ENCODE results near the gene MAP2K6. TPM values are rescaled to one million over a fixed set of nuclear protein-coding genes. Genes with fewer than 3 reads are reported as not detected.

The MAP2K6 gene
- total RNA-seq, 1 experiment from 2014 or later = 9.6 TPM

GRCh38 chr17:69410671-69411070 lies 3.8 kb upstream of the MAP2K6 start:
- Histone ChIP-seq H3K27me3 (replicated peaks; ENCODE audit: control insufficient read depth, insufficient read depth, low read length) (no peaks in the 10 kb centered on the region), H3K36me3 (ENCODE audit: control insufficient read depth, insufficient read depth, low read length) (no peaks in the 10 kb centered on the region), H3K9me3 (no peaks in the 10 kb centered on the region), H3K4me3 (ENCODE audit: low read depth, low read length) (no peak overlapping the region), H3K4me1 (peaks cover 5% of the 10 kb centered on the region; the same call in 1 of the 2 replicates)
- no peak for TF ChIP-seq CTCF (IDR thresholded peaks at IDR 0.05; ENCODE audit: insufficient read depth in 1 of 2, low read depth in 1 of 2, low read length in 1 of 2, severe bottlenecking in 1 of 2, unreplicated experiment in 1 of 2)
- Mint-ChIP-seq H3K27me3 (ENCODE audit: insufficient read depth, unreplicated experiment) (no peaks in the 10 kb centered on the region), H3K4me3 (ENCODE audit: unreplicated experiment) (no peak overlapping the region), H3K27ac (ENCODE audit: unreplicated experiment) (no peak overlapping the region), H3K9me3 (ENCODE audit: unreplicated experiment) (no peaks in the 10 kb centered on the region), H3K4me1 (ENCODE audit: low read depth, unreplicated experiment) (peaks cover 15% of the 10 kb centered on the region), H3K36me3 (ENCODE audit: insufficient read depth, unreplicated experiment) (no peaks in the 10 kb centered on the region)
- ChIA-PET POLR2A (no interaction called here), CTCF (no interaction called here)
- no TSS peak for BruUV-seq (replicated peaks)
- no peak for DNase-seq
- intact Hi-C loops (cut with micrococcal nuclease; ENCODE audit: unreplicated experiment) = no loop called here

- Mint-ChIP-seq H3K27ac (ENCODE audit: unreplicated experiment) (no peak overlapping the region), H3K4me1 (ENCODE audit: low read depth, unreplicated experiment) (peaks cover 15% of the 10 kb centered on the region)
- POLR2A ChIA-PET = no interaction called here
Observed at GRCh38 chr17:69411766-69412165, 2.7 kb upstream of the MAP2K6 start.

GRCh38 chr17:69412251-69412671 lies 2.2 kb upstream of the MAP2K6 start:
- intact Hi-C loops (cut with micrococcal nuclease; ENCODE audit: unreplicated experiment) = no loop called here
- POLR2A ChIA-PET = no interaction called here
- H3K27me3 Mint-ChIP-seq (ENCODE audit: insufficient read depth, unreplicated experiment) = no peaks in the 10 kb centered on the region
- CTCF ChIA-PET = interaction anchor here (1.1 kb wide), 1 partner anchor 94 kb away, joined by 3 read pairs; no protein-coding TSS in a partner anchor
- BruUV-seq (replicated peaks) = no TSS peak
- H3K9me3 ChIP-seq = no peaks in the 10 kb centered on the region
- no peak for DNase-seq
- no peaks in the 10 kb centered on the region for H3K9me3 Mint-ChIP-seq (ENCODE audit: unreplicated experiment)
- H3K36me3 ChIP-seq (ENCODE audit: control insufficient read depth, insufficient read depth, low read length) = no peaks in the 10 kb centered on the region
- peaks cover 16% of the 10 kb centered on the region for H3K4me1 Mint-ChIP-seq (ENCODE audit: low read depth, unreplicated experiment)
- no peaks in the 10 kb centered on the region for H3K27me3 ChIP-seq (replicated peaks; ENCODE audit: control insufficient read depth, insufficient read depth, low read length)
- no peak overlapping the region for H3K4me3 ChIP-seq (ENCODE audit: low read depth, low read length)
- H3K36me3 Mint-ChIP-seq (ENCODE audit: insufficient read depth, unreplicated experiment) = no peaks in the 10 kb centered on the region
- no peak for TF ChIP-seq CTCF (IDR thresholded peaks at IDR 0.05; ENCODE audit: insufficient read depth in 1 of 2, low read depth in 1 of 2, low read length in 1 of 2, severe bottlenecking in 1 of 2, unreplicated experiment in 1 of 2)
- H3K4me1 ChIP-seq = peaks cover 2% of the 10 kb centered on the region; the same call in 1 of the 2 replicates
- no peak overlapping the region for H3K27ac Mint-ChIP-seq (ENCODE audit: unreplicated experiment)
- no peak overlapping the region for H3K4me3 Mint-ChIP-seq (ENCODE audit: unreplicated experiment)

More at GRCh38 chr17:69411766-69412165, 2.7 kb upstream of the MAP2K6 start:
- intact Hi-C loops (cut with micrococcal nuclease; ENCODE audit: unreplicated experiment) = no loop called here
- Histone ChIP-seq H3K4me3 (ENCODE audit: low read depth, low read length) (no peak overlapping the region), H3K27me3 (replicated peaks; ENCODE audit: control insufficient read depth, insufficient read depth, low read length) (no peaks in the 10 kb centered on the region), H3K36me3 (ENCODE audit: control insufficient read depth, insufficient read depth, low read length) (no peaks in the 10 kb centered on the region), H3K9me3 (no peaks in the 10 kb centered on the region), H3K4me1 (peaks cover 5% of the 10 kb centered on the region; the same call in 1 of the 2 replicates)
- Mint-ChIP-seq H3K4me3 (ENCODE audit: unreplicated experiment) (no peak overlapping the region), H3K9me3 (ENCODE audit: unreplicated experiment) (no peaks in the 10 kb centered on the region), H3K27me3 (ENCODE audit: insufficient read depth, unreplicated experiment) (no peaks in the 10 kb centered on the region), H3K36me3 (ENCODE audit: insufficient read depth, unreplicated experiment) (no peaks in the 10 kb centered on the region)
- no TSS peak for BruUV-seq (replicated peaks)
- CTCF ChIA-PET = no interaction called here
- TF ChIP-seq CTCF (IDR thresholded peaks at IDR 0.05; ENCODE audit: insufficient read depth in 1 of 2, low read depth in 1 of 2, low read length in 1 of 2, severe bottlenecking in 1 of 2, unreplicated experiment in 1 of 2) = no peak
- DNase-seq = no peak
